Activated CD4-positive, alpha-beta T cell treated with anti-CD3 and anti-CD28 coated beads for 48 hours (primary cell): Measurements from ENCODE around the gene LMNTD2.

Experiments used
- DNase-seq: peaks from one replicate; pipeline ENCODE4 v3.0.0-alpha.2; 2020

The LMNTD2 gene

DNA sequence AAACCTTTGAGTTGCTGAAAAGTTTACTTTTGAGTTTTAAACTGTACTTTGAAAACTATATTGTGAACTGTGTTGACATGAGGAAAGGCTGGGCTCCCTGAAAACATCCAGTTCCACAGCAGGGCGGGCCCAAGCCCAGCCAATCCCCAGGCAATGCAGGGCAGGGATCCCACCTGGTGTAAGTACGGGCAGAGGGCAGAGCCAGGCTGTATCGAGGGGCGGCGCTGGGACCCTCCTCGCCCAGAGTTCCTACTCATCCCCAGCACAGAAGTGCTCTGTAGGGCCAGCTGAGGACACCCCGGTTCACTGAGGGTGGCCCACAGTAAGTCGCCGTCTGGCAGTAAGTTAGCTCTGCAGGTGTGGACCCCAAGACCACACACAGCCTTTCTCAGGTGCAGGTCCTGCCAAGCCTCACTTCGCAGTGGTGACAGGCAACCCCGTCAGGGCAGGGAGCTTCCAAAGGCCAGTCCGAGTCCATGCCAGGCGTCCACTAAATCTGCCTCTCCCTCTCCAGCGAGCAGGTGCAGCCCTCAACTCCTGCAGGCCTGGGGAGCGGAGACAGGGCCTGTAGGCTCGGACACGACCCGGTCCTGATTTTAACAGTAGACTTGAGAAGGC is 6.6 kb upstream of the LMNTD2 start:
- no peak for DNase-seq

DNA sequence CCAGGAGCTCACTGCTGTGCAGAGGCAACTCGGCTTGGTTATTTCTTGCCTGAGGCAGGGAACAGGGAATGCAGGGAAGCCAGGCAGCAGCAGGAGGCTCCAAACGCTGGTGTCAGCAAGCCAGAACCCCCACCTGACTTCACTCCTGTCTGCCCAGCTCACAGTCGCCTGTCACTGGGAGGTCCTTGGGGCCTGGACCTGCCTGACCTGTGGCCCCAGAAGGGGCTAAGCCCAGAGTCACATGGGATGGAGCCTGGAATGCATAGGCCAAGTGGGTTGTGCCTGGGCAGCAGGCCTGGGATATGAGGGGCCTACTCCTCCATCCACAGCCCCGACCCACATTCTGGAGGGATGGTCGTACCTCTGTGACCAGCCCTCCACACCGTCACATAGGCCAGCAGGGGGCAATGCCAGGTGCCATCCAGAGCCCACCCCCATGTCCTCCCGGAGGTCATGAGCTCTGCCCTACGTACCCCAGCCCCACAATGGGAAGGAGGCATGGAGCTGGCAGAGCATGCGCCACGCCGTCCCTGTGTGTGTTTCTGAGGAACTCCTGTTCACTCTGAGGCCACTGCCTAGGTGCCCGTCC is 5.5 kb upstream of the LMNTD2 start:
- DNase-seq = no peak

DNA sequence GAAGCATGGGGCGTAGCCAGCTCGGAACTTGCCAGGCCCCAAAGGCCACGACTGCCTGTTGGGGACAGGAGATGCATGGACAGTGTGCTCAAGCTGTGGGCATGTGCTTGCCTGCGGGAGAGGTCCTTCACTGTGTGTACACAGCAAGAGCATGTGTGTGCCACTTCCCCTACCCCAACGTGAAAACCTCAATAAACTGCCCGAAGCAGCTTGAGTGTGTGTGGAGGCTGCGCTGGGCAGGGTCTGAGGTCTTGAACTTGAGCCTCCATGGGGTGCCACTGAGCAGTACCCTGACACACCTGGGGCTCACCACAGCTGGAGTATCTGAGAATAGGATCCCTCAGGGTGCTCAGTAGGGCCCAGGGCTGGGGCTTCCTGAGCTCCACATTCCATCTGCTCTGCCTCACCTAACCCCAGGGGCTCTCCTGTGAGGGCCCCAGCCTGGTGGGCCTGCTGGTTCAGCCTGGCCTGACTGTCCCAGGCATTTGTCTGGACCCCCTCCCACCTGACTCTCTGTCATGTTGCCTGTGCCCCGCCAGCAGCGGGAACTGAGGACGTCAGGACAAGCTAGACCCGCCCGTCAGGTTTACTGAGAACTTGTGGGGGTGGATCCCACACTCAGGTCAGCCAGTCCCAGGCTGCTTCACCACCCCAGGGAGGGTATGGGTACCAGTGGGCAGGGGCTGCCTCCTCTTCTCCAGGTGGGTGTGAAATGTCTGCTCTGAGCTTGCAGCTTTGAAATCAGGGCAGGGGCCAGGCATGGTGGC is 3.5 kb upstream of the LMNTD2 start:
- DNase-seq = no peak

DNA sequence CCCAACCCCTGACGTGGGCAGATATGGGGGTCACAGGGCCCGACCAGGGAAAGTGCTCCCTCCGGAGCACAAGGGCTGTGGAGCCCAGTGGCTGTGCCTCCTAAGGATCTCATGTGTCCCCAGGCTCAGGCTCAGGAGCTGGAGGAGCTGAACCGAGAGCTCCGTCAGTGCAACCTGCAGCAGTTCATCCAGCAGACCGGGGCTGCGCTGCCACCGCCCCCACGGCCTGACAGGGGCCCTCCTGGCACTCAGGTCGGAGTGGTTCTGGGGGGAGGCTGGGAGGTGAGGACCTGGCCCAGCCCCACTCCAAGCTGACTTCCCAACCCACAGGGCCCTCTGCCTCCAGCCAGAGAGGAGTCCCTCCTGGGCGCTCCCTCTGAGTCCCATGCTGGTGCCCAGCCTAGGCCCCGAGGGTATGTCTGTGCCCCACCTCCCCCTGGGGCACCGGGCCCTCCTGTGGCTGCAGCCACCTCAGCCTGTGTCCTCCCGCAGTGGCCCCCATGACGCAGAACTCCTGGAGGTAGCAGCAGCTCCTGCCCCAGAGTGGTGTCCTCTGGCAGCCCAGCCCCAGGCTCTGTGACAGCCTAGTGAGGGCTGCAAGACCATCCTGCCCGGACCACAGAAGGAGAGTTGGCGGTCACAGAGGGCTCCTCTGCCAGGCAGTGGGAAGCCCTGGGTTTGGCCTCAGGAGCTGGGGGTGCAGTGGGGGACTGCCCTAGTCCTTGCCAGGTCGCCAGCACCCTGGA is 2.7 kb upstream of the LMNTD2 start:
- DNase-seq = no peak

DNA sequence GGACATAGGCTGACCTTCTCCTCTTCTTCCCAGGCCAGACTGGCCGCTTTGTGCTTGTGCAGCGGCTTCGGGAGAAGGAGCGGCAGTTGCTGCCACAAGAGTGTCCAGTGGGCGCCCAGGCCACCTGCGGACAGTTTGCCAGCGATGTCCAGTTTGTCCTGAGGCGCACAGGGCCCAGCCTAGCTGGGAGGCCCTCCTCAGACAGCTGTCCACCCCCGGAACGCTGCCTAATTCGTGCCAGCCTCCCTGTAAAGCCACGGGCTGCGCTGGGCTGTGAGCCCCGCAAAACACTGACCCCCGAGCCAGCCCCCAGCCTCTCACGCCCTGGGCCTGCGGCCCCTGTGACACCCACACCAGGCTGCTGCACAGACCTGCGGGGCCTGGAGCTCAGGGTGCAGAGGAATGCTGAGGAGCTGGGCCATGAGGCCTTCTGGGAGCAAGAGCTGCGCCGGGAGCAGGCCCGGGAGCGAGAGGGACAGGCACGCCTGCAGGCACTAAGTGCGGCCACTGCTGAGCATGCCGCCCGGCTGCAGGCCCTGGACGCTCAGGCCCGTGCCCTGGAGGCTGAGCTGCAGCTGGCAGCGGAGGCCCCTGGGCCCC is 1.6 kb upstream of the LMNTD2 start:
- DNase-seq = no peak

DNA sequence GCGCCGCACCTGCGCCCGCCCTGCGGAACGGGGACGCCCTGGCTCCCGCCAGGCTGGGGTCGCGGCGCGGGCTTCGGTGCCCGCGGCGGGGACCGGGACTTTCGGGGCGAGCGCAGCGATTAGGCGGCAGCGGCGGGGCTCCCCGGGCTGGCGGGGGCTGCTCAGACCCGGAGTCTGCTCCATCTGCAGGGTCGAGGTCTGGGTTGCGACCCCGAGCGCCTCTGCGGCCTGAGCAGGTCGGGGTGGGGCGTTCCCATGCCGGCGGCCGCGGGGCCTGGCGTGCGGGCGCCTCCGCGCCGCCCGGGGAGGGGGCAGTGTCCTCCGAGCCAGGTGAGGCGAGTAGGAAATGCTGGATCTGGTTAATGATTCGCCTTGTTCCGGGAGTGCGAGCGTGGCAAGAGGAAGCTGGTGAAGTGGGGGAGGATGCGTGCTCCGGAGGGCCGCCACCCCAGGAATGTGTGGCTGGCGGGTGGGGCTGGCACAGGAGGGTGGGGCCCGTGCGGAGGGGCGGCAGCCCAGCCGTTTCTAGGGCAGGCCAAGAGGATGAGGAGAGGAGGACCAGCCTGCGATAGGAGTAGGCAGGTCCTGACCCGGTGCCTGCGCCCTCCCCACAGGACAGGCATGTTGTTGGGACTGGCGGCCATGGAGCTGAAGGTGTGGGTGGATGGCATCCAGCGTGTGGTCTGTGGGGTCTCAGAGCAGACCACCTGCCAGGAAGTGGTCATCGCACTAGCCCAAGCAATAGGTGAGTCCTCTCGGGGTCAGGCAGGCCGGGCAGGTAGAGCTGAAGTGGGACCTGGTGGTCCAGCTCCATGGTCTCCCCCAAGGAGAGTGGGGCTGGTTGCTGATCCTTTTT is 838 bp upstream of the LMNTD2 start:
- no peak for DNase-seq

DNA sequence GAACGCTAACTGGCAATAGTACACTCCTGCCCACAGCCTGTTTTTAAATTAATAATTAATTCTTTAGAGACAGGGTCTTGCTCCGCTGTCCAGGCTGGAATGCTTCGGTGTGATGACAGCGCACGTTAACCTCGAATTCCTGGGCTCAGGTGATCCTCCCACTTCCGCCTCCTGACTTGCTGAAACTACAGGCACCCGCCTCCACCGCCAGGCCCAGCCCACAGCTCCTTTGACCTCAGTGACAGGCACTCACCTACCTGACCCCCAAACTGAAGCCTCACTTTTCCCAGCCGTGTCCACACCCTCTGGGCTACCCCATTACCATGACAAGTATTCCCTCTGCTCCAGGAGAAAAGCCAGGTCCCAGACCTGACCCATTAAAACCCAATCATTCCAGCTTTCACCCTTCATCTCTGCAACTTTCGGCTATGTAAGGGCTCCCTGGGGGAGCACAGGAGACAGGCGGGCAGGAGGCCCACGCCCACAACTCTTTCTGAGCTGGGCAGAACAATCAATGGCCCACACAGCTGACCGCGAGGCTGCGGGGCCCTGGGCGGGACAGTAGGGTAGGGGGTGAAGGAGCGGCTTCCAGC is 730 bp downstream of the LMNTD2 start:
- DNase-seq = no peak

DNA sequence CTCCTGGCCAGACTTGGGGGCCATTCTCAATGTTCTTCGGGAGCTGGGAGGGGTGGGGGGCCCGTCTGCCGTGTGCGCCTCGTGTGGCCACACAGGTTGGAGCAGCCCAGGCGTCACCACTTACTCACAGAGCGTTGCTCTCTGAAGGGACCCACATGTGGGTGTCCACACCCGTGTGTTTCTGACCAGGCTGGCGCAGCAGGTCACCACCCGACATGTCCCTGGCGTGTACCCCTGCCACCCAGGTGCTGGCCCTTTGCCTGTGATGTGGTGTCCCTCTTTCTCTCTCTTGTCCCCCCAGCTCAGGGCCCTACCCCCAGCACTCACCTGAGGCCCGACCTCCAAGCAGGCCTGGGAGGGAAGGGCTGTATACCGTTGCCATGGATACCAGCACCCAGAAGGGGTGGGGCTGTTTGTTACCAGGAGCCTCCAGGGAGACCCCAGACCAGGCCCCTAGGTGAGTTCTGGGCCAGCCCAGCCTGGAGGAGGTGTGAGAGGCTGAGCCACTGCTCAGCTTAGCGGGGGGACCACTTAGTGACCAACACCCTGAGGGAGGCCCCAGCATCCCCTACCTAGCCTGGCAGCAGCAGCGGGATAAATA is 1.4 kb downstream of the LMNTD2 start:
- DNase-seq = no peak

DNA sequence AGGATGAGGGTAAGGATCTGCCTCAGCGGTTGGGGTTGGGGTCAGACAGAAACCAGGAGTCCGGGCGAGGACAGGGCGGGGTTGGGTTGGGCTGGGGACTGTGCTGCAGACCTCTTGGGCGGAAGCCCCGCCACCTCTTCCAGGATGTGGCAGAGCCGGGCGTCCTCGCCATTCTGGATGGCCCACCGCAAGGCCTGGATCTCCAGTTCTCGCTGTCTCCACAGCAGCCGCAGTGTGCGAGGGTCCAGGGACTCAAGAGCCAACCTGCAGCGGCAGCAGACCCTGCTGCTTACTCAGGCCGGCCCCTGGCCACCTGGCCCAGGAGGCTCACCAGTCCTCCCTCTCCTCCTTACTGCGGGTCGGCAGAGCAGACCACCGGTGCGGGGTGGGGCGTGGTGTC is 2.0 kb downstream of the LMNTD2 start:
- no peak for DNase-seq

DNA sequence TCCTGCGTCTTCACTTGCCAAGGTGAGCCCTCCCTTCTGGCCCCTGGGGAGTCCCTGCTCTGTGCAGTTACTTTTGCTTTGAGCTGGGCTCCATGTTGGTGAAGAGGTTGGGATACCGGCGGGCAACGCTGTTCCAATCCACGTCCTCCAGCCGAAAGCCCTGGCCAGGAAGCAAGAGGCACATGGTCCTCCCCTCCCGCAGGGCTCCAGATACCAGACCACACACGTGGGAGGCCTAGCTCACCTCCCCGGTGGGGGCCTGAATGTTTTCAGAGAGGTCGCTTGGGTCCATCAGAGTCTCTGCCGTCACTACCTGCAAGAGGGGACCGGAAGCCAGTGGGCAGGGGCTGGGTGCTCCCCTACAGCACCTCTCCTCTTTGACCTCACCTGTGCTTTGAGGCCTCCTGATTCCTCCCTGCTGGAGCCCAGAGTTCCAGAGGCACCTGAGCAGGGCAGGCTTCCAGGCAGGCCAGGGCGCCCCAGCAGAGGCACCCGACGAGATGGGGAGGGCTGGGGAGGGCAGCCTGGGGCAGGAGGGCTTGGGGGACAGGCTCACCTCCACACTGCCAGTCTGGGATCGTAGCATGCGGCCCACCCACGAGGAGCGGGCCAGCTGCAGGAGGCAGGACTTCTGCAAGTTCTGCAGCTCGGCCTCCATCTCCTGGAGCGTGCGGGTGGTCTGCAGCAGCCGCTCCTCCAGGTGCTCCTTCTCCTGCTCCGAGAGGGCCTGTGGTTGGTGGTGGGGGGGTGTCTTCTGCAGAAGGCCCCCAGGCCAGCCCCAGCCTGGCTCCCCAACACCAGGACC is 3.0 kb downstream of the LMNTD2 start:
- DNase-seq = no peak

DNA sequence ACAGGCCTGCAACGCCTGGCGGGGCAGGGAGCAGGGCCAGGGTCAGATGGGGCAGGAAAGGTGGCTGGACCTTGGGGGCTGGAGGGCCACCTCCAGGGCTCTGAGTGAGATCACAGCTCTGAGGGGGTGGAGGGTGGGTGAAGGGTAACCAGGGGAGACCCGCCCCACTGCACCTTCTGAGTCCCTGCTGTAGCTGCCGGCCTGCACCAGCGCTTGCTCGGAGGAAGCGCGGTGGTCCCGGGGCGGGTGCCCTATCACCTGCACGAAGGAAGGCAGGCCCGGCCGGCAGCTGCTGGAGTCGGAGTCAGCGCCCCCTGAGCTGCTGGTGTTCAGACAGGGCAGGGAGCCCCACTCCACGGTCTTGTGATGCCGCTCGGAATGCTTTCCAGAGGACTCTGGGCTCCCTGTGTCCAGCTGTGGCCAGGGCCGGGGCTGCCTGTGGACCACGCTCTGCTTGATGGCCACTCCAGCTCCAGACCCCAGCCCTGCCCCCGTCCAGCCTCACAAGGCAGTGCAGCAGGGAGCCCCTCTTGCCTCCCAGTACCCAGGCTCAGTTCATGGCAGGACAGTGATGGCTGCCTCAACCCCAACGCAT is 3.8 kb downstream of the LMNTD2 start:
- no peak for DNase-seq

DNA sequence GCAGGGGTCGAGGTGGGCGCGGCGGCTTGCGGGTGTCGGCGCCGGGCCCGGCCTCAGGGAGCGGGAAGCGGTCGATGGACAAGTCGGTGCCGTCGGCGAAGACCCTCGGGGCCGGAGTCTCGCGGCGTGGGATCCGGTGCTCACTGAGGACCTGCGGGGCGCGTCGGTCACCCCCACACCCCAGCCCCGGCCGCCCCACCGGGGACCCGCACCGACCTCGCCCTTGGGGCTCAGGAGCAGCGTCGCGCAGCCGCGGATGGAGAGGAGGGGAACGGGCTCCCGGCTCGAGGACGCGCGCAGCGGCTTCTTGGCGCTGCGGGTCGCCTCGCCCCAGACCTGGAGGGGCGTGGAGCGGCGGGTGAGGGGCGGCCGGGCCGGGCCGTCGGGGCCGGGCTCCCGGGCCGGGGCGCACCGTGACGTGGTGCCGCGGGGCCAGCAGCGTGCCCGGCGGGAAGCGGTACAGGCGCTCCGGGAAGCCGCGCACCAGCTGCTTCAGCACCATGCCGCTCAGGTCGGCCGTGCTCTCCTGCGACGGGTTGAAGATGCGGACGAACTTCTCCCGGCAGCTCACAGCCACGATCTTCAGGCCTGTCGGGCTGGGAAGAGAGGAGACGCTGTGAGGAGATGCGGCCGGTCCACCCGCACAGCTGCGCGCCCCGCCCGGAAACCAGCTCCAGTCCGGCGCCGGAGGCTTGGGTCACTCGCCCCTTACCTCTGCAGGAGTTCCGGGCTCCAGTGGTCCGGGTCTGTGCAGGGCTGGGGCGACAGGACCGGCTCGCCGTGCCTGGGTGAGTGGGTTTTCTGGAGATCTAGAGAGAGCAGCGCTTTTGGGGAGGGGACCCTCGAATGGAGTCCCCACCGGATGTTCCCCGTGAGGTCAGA is 4.5 kb downstream of the LMNTD2 start:
- DNase-seq = no peak

DNA sequence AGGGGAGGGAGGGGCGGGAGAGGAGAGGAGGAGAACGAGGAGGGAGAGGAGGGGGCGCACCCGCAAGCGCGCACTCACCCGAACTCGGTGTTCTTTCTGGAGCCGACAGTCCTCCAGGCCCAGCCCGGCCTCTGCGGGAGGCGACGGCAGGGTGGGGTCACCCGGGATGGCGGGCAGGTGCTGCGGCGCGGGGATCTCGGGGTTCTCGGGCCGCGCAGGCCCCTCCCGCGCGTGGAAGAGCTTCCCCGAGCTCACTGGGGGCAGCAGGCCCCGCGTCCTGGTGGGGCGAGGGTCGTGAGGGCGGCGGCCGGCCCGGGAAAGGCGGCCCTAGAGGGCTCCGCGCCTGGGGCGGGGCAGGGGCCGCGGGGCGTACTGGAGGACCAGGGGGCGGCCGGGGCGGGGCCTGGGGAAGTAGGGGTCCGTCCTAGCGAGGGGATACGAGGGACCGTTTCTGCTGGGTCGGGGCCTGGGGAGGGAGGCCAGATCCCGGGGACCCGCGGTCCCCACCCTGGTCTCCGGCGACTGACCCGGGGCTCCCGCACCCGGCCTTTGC is 5.2 kb downstream of the LMNTD2 start:
- no peak for DNase-seq

DNA sequence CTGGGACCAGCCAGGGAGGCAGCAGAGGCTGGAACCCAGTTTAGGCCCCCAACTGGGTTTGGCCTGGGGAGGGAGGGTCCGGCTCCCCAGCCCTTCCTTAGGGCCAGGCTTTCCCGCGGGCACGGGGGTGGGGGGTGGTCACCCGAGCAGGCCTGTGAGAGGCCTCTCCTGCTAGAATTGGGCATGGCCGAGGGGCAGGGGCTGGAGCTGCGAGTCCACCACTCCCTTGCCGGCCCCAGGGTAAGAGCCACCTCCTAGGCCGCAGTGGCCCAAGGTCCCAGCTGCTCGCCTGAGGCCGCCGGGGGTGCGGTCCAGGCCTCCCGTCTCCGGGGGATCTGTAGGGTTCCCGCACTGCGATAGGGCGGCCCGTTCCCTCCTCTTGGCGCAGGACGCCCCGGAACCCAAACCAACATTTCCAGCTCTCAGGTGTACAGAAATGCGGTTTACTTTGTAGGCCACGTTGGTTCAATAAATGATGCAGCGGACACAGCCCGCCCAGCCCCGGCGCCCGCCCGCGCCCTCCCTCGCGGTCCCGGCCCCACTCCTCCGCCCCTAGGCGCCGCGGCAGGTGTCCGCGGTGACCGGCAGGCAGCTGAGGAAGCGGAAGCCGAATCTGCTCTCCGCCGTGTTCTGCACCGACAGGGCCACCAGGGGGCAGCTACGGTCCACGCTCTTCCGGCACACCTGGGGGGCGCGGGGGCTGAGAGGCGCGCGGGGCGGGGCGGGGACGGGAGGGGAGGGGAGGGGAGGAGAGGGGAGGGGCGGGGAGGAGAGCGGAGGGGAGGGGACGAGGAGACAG is 5.9 kb downstream of the LMNTD2 start:
- DNase-seq = peak; percentile 80

DNA sequence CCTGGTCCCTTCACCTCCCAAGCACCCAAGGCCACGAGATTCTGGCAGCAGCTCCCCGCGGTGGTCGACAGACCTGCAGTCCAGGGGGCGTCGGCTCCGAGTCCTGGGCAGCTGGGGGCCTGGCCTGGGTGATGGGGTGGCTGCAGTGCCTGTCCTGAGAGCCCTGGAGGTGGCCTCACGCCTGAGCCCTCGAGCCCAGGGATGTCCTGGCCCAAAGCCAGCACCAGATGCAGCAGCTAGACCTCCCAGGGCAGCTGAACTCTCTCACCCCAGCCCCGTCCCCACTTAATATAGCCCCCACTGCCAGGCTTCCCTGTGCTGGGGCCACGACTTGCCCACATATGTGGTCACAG is 6.6 kb downstream of the LMNTD2 start:
- no peak for DNase-seq

DNA sequence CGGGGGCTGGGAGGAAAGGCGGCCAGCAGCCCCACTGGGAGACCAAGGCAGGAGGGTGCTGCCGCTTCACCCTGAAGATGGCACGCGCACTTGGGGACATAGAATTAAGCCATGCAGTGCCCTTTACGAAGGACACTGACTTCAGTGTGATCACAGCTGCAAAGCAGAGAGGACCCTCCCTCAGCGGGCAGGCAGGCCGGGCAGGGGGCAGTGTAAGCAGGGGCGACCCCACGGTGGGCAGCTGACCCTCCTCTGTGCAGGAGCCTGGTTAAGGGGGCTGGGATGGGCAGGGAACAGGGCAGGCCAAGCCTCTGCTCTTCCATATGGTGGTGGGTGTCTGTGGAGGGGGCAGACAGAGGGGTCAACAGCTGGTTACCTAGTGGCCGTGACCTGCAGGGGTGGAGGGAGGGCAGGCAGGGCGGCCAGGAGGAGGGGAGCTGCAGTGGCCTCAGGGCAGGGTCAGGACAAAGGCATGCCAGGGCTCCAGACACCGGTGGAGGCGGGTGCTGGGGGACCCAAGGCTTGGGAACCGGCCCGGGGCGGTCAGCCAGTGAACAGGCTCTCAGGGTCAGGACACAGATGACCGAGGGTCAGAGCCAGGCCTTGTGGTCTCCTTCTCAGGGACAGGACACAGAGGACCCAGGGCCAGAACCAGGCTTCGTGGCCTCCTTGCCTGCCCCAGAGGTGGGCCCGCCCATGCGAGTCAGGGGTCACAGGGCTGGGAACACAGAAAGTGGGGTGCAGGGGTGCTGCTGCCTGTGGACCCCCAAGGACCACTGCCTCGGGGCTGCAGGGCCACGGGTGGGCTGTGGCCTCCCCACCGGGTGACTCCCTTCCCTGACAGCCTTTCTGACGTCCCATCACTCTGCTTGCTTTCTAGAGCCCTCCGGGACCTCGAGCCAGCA is 7.2 kb downstream of the LMNTD2 start:
- no peak for DNase-seq

DNA sequence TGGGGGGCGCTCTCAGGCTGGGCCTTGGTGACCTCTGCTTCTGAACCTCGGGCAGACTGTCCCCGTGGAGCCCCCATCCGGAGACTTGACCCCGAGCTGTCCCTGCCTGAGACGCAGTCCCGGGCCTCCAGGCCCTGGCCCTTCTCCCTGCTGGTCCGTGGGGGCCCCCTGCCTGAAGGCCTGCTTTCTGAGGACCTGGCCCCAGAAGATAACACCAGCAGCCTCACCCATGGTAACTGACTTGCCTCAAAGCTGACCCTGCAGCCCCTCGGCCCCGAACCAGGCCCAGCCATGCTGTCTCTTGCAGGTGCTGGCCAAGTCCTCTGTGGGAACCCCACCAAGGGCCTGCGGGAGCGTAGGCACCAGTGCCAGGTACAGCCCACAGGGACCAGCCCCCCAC is 8.9 kb downstream of the LMNTD2 start:
- DNase-seq = no peak
